Activated naive CD4-positive, alpha-beta T cell treated with anti-CD3 and anti-CD28 coated beads, Interleukin-2, amount 50 U/mL, for 16 hours (primary cell): ENCODE data around the gene ABHD5.

Source experiments
- DNase-seq: peaks from one replicate; pipeline ENCODE4 v3.0.0-alpha.2; 2020

The ABHD5 gene

GRCh38 chr3:43726521-43726920, 35.8 kb downstream of the ABHD5 start:
- DNase-seq = no peak

- no peak for DNase-seq
Measured at GRCh38 chr3:43727930-43728329, 37.2 kb downstream of the ABHD5 start.

GRCh38 chr3:43728476-43728875, 37.7 kb downstream of the ABHD5 start:
- DNase-seq = no peak

- no peak for DNase-seq
Measured at GRCh38 chr3:43728947-43729346, 38.2 kb downstream of the ABHD5 start.

- DNase-seq = no peak
Measured at GRCh38 chr3:43729707-43730414, 39.1 kb downstream of the ABHD5 start.

- DNase-seq = no peak
Measured at GRCh38 chr3:43732747-43733425, 42.1 kb downstream of the ABHD5 start.

- no peak for DNase-seq
Measured at GRCh38 chr3:43733459-43734384, 43.0 kb downstream of the ABHD5 start.

- DNase-seq = no peak
Measured at GRCh38 chr3:43734685-43735084, 43.9 kb downstream of the ABHD5 start.

GRCh38 chr3:43735618-43736017, 44.9 kb downstream of the ABHD5 start:
- no peak for DNase-seq

GRCh38 chr3:43736558-43737440, 46.1 kb downstream of the ABHD5 start:
- no peak for DNase-seq

- no peak for DNase-seq
Measured at GRCh38 chr3:43738305-43738704, 47.6 kb downstream of the ABHD5 start.

- no peak for DNase-seq
Measured at GRCh38 chr3:43742920-43743319, 52.2 kb downstream of the ABHD5 start.

- no peak for DNase-seq
Measured at GRCh38 chr3:43747641-43748040, 56.9 kb downstream of the ABHD5 start.

- no peak for DNase-seq
Measured at GRCh38 chr3:43748179-43748578, 57.4 kb downstream of the ABHD5 start.

GRCh38 chr3:43748645-43749044, 57.9 kb downstream of the ABHD5 start:
- DNase-seq = no peak

GRCh38 chr3:43752905-43753304, 62.2 kb downstream of the ABHD5 start:
- DNase-seq = no peak

- no peak for DNase-seq
Measured at GRCh38 chr3:43753741-43754715, 63.3 kb downstream of the ABHD5 start.

- peak; percentile 27 for DNase-seq
Measured at GRCh38 chr3:43755516-43756200, 64.9 kb downstream of the ABHD5 start.

GRCh38 chr3:43757666-43758321, 67.1 kb downstream of the ABHD5 start:
- no peak for DNase-seq

- no peak for DNase-seq
Measured at GRCh38 chr3:43758592-43759225, 68.0 kb downstream of the ABHD5 start.
